ENCODE data around the gene OXCT1. TPM values are rescaled to one million over a fixed set of nuclear protein-coding genes. Genes with fewer than 3 reads are reported as not detected.
"Not testable (repeated sequence)": the region's sequence is repeated elsewhere in the genome, so short reads cannot be mapped to it uniquely, and the experiment has no call there.

OXCT1 gene
- total RNA-seq, 1 donor from 2014 or later: 44.6 TPM

DNA sequence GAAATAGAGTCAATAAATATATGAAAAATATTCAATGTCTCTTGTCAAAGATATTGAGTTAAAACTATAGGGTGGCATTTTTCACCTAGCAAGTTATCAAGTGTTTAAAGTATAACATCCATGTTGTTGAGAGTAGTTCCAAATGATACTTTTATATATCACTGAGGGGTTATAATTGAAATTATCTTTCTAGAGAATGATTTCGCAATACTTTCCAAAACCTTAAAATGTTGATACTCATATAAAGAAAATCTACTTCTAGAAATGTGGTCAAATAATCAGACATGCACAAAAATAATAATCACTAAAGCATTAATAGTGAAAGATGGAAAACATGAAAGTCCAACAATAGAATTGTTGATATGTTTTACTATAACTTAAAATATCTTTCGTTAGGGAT is 50.1 kb downstream of the OXCT1 start:
- H3K36me3 Mint-ChIP-seq (ENCODE audit: low read depth): peaks cover 4% of the 10 kb centered on the region

DNA sequence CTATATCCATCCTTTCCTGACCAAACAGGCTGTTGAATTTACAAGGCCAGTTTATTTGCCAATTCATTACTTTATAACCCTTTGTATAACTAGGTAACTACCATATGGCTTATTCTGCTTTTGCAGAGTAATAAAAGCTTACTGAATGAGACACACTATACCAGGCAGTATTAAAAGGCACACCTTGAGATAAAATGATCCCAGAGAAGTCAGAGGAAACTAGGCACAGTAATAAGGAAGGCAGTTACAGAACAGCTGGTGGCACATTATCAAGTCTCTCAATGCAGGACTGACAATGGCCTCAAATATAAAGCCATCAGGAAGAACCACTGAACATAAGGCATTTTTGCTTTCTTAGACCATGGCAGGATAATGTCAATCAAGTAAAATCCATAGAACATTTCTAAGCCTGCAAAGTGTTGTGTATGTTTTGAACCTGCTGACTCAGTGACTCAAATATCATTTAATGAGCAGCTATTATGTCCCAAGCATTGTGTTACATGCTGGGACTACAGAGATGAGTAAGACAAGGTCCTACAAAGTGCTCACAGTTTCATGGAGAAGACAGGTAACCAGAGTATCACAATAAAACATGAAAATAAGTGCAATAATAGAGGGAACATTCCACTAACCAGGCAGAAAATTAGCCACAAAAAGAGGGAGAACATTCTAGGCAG is 52.5 kb downstream of the OXCT1 start:
- Mint-ChIP-seq H3K36me3 (ENCODE audit: low read depth) (peaks cover 2% of the 10 kb centered on the region), H3K9me3 (ENCODE audit: low read depth) (peaks cover 2% of the 10 kb centered on the region), H3K27me3 (ENCODE audit: low read depth) (no peaks in the 10 kb centered on the region), H3K4me1 (ENCODE audit: low read depth) (peaks cover 53% of the 10 kb centered on the region), H3K27ac (ENCODE audit: unreplicated experiment) (peak overlapping the region; percentile 19), H3K4me3 (ENCODE audit: unreplicated experiment) (no peak overlapping the region)
- no peak for DNase-seq (ENCODE audit: low spot score)
- no peak for TF ChIP-seq CTCF (IDR thresholded peaks at IDR 0.05)

More for the DNA sequence above, 50.1 kb downstream of the OXCT1 start:
- no peak for TF ChIP-seq CTCF (IDR thresholded peaks at IDR 0.05)
- Mint-ChIP-seq H3K4me3 (ENCODE audit: unreplicated experiment) (no peak overlapping the region), H3K27ac (ENCODE audit: unreplicated experiment) (no peak overlapping the region), H3K9me3 (ENCODE audit: low read depth) (no peaks in the 10 kb centered on the region), H3K4me1 (ENCODE audit: low read depth) (peaks cover 67% of the 10 kb centered on the region), H3K27me3 (ENCODE audit: low read depth) (no peaks in the 10 kb centered on the region)
- DNase-seq (ENCODE audit: low spot score): no peak

GRCh38 chr5:41815663-41816229 is 54.5 kb downstream of the OXCT1 start:
- no peak for DNase-seq (ENCODE audit: low spot score)
- Mint-ChIP-seq H3K36me3 (ENCODE audit: low read depth) (no peaks in the 10 kb centered on the region), H3K4me1 (ENCODE audit: low read depth) (peaks cover 69% of the 10 kb centered on the region), H3K4me3 (ENCODE audit: unreplicated experiment) (no peak overlapping the region), H3K27ac (ENCODE audit: unreplicated experiment) (peak overlapping the region; percentile 84), H3K9me3 (ENCODE audit: low read depth) (peaks cover 2% of the 10 kb centered on the region), H3K27me3 (ENCODE audit: low read depth) (no peaks in the 10 kb centered on the region)
- no peak for TF ChIP-seq CTCF (IDR thresholded peaks at IDR 0.05)

DNA sequence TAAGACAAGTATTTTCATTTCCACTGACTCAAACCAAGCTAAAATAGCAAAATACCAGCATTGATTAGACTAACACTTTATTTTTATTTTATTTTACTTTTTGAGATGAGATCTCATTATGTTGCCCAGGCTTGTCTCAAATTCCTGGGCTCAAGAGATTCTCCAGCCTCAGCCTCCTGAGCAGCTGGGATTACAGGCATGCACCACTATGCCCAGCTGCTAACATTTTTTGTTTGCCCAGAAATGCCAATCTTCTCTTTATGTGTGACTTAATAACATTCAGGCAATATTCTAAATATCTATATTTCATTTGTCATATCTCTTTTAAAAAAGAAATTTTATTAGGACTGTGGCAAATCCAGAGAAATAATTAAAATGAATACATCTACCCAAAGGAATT is 55.0 kb downstream of the OXCT1 start:
- H3K9me3 Mint-ChIP-seq (ENCODE audit: low read depth): peaks cover 2% of the 10 kb centered on the region
- H3K27me3 Mint-ChIP-seq (ENCODE audit: low read depth): no peaks in the 10 kb centered on the region

GRCh38 chr5:41814306-41814705 is 55.9 kb downstream of the OXCT1 start:
- H3K4me1 Mint-ChIP-seq (ENCODE audit: low read depth): peaks cover 81% of the 10 kb centered on the region
- H3K27me3 Mint-ChIP-seq (ENCODE audit: low read depth); H3K36me3 Mint-ChIP-seq (ENCODE audit: low read depth); H3K27ac Mint-ChIP-seq (ENCODE audit: unreplicated experiment); H3K4me3 Mint-ChIP-seq (ENCODE audit: unreplicated experiment); H3K9me3 Mint-ChIP-seq (ENCODE audit: low read depth); DNase-seq (ENCODE audit: low spot score): not testable (repeated sequence)

More for the DNA sequence above, 55.0 kb downstream of the OXCT1 start:
- Mint-ChIP-seq H3K36me3 (ENCODE audit: low read depth) (no peaks in the 10 kb centered on the region), H3K4me1 (ENCODE audit: low read depth) (peaks cover 74% of the 10 kb centered on the region), H3K27ac (ENCODE audit: unreplicated experiment) (peak overlapping the region; percentile 84), H3K4me3 (ENCODE audit: unreplicated experiment) (no peak overlapping the region)
- TF ChIP-seq CTCF (IDR thresholded peaks at IDR 0.05): no peak
- no peak for DNase-seq (ENCODE audit: low spot score)

GRCh38 chr5:41812156-41812555 is 58.1 kb downstream of the OXCT1 start:
- DNase-seq (ENCODE audit: low spot score): no peak
- peaks cover 2% of the 10 kb centered on the region for H3K9me3 Mint-ChIP-seq (ENCODE audit: low read depth)
- peaks cover 4% of the 10 kb centered on the region for H3K36me3 Mint-ChIP-seq (ENCODE audit: low read depth)
- peaks cover 72% of the 10 kb centered on the region for H3K4me1 Mint-ChIP-seq (ENCODE audit: low read depth)
- no peaks in the 10 kb centered on the region for H3K27me3 Mint-ChIP-seq (ENCODE audit: low read depth)
- no peak overlapping the region for H3K27ac Mint-ChIP-seq (ENCODE audit: unreplicated experiment)
- TF ChIP-seq CTCF (IDR thresholded peaks at IDR 0.05): no peak
- H3K4me3 Mint-ChIP-seq (ENCODE audit: unreplicated experiment): no peak overlapping the region

All from chondrocyte (in vitro differentiated cells).